IPS-15b (cell line): Measurements from ENCODE around the gene PIK3R1.

ENCODE experiments used
- H3K27me3 ChIP-seq: one replicate; pipeline ENCODE4 v1.6.1; 2013; ENCODE audit warnings: low read length; ENCODE audit not compliant: control insufficient read depth, insufficient read depth
- H3K36me3 ChIP-seq: one replicate; pipeline ENCODE4 v1.6.1; 2013; ENCODE audit warnings: low read length; ENCODE audit not compliant: control insufficient read depth, insufficient read depth
- H3K4me1 ChIP-seq: one replicate; pipeline ENCODE4 v1.6.1; 2013; ENCODE audit warnings: mild to moderate bottlenecking, low read length; ENCODE audit not compliant: control insufficient read depth, insufficient read depth
- H3K4me3 ChIP-seq: one replicate; pipeline ENCODE4 v1.5.1; 2013; ENCODE audit warnings: low read depth, low read length
- H3K9ac ChIP-seq: one replicate; pipeline ENCODE4 v1.6.1; 2013; ENCODE audit warnings: low read depth, mild to moderate bottlenecking, low read length
- H3K9me3 ChIP-seq: one replicate; pipeline ENCODE4 v1.6.1; 2013; ENCODE audit warnings: mild to moderate bottlenecking, low read length; ENCODE audit not compliant: control insufficient read depth, insufficient read depth

The PIK3R1 gene

GRCh38 chr5:68215208-68215897 lies at the start of gene PIK3R1:
Gene PIK3R1, plus strand, starts transcription at chr5:68215756. Its CDS starts 10,920 bp downstream, at chr5:68226676.
- Histone ChIP-seq H3K9ac (peak within 1 kb of the TSS; percentile 47), H3K36me3 (no peaks in the 10 kb centered on the region), H3K4me3 (peak within 1 kb of the TSS; percentile 67), H3K9me3 (peaks cover 7% of the 10 kb centered on the region), H3K27me3 (peaks cover 67% of the 10 kb centered on the region), H3K4me1 (peaks cover 5% of the 10 kb centered on the region)

DNA sequence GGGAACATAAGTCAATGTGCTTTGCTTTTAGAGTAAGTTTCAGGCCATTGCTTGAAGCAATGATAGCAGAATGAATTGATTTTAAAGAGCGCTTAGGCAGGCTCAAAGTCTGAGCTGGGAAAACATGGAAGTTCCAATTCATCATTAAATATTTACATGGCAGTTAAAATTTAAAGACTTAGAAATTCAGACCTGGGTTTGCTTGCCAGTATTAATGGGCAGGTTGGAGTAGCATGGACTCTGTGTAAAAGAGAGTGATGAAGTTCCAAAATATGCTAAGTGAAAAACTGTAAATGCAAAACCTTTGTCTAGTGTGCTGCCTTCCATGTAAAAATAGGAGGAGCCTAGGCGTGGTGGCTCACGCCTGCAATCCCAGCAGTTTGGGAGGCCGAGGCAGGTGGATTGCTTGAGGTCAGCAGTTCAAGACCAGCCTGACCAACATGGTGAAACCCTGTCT lies 48.3 kb upstream of the PIK3R1 start:
- Histone ChIP-seq H3K9me3 (no peaks in the 10 kb centered on the region), H3K4me1 (peaks cover 10% of the 10 kb centered on the region), H3K27me3 (no peaks in the 10 kb centered on the region), H3K36me3 (no peaks in the 10 kb centered on the region), H3K9ac (no peak overlapping the region), H3K4me3 (no peak overlapping the region)

DNA sequence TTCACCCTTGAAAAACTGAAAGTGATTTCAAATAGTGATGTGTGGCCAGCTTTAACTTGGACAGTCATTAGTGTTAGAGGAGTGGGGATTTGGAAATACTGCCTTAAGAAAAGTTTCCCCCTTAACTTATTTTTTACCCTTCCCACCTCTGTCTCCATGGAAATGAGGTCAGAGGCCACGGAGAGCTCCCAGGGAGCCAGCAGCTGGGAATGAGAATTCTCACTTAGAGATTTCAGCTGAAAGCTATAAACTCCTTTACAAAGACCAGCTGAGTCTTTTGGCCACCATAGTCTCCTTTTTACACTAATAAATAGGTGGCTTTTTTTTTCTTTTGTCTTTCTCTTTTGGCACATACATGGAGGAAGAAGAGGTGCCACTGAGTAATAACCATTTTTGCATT lies 45.7 kb upstream of the PIK3R1 start:
- no peaks in the 10 kb centered on the region for H3K9me3 ChIP-seq
- no peak overlapping the region for H3K9ac ChIP-seq
- H3K36me3 ChIP-seq = no peaks in the 10 kb centered on the region
- H3K4me3 ChIP-seq = no peak overlapping the region
- peaks cover 10% of the 10 kb centered on the region for H3K4me1 ChIP-seq
- no peaks in the 10 kb centered on the region for H3K27me3 ChIP-seq

- Histone ChIP-seq H3K4me3 (no peak overlapping the region), H3K36me3 (no peaks in the 10 kb centered on the region), H3K4me1 (peaks cover 10% of the 10 kb centered on the region), H3K9me3 (no peaks in the 10 kb centered on the region), H3K27me3 (no peaks in the 10 kb centered on the region), H3K9ac (no peak overlapping the region)
Observed at GRCh38 chr5:68170826-68171558, 44.6 kb upstream of the PIK3R1 start.

- Histone ChIP-seq H3K4me1 (peaks cover 10% of the 10 kb centered on the region), H3K9ac (no peak overlapping the region), H3K27me3 (no peaks in the 10 kb centered on the region), H3K9me3 (no peaks in the 10 kb centered on the region), H3K4me3 (no peak overlapping the region), H3K36me3 (no peaks in the 10 kb centered on the region)
Observed at GRCh38 chr5:68172314-68172713, 43.2 kb upstream of the PIK3R1 start.

- Histone ChIP-seq H3K4me3 (no peak overlapping the region), H3K4me1 (peaks cover 10% of the 10 kb centered on the region), H3K9ac (no peak overlapping the region), H3K9me3 (no peaks in the 10 kb centered on the region), H3K27me3 (no peaks in the 10 kb centered on the region), H3K36me3 (no peaks in the 10 kb centered on the region)
Observed at GRCh38 chr5:68173007-68173406, 42.5 kb upstream of the PIK3R1 start.

- H3K9ac ChIP-seq = no peak overlapping the region
- no peak overlapping the region for H3K4me3 ChIP-seq
- H3K4me1 ChIP-seq = peaks cover 2% of the 10 kb centered on the region
- no peaks in the 10 kb centered on the region for H3K36me3 ChIP-seq
- no peaks in the 10 kb centered on the region for H3K27me3 ChIP-seq
- no peaks in the 10 kb centered on the region for H3K9me3 ChIP-seq
Observed at GRCh38 chr5:68176253-68176652, 39.3 kb upstream of the PIK3R1 start.

GRCh38 chr5:68176802-68177479 lies 38.6 kb upstream of the PIK3R1 start:
- Histone ChIP-seq H3K9me3 (no peaks in the 10 kb centered on the region), H3K4me3 (no peak overlapping the region), H3K9ac (no peak overlapping the region), H3K36me3 (no peaks in the 10 kb centered on the region), H3K4me1 (no peaks in the 10 kb centered on the region), H3K27me3 (peaks cover 3% of the 10 kb centered on the region)

- Histone ChIP-seq H3K4me3 (no peak overlapping the region), H3K9me3 (no peaks in the 10 kb centered on the region), H3K9ac (no peak overlapping the region), H3K27me3 (peaks cover 3% of the 10 kb centered on the region), H3K36me3 (no peaks in the 10 kb centered on the region), H3K4me1 (no peaks in the 10 kb centered on the region)
Observed at GRCh38 chr5:68177676-68178075, 37.9 kb upstream of the PIK3R1 start.

DNA sequence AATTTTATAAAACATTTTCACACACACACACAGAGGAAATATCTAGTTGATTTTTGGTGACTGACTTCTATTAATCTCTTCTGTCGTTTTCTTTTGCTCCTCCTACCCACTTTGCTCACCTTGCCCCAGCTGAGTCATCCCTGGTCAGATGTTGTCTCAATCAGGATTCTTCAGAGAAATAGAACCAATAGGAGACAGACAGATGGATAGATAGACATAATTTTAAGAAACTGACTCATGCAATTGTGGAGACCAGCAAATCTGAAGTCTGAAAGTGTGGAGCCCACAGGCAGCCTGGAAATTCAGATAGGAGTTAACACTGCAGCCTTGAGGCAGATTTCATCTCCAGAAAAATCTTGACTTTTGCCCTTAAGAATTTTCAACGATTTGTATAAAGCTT lies 37.0 kb upstream of the PIK3R1 start:
- Histone ChIP-seq H3K4me1 (no peaks in the 10 kb centered on the region), H3K9me3 (no peaks in the 10 kb centered on the region), H3K27me3 (peaks cover 3% of the 10 kb centered on the region), H3K4me3 (no peak overlapping the region), H3K9ac (no peak overlapping the region), H3K36me3 (no peaks in the 10 kb centered on the region)

DNA sequence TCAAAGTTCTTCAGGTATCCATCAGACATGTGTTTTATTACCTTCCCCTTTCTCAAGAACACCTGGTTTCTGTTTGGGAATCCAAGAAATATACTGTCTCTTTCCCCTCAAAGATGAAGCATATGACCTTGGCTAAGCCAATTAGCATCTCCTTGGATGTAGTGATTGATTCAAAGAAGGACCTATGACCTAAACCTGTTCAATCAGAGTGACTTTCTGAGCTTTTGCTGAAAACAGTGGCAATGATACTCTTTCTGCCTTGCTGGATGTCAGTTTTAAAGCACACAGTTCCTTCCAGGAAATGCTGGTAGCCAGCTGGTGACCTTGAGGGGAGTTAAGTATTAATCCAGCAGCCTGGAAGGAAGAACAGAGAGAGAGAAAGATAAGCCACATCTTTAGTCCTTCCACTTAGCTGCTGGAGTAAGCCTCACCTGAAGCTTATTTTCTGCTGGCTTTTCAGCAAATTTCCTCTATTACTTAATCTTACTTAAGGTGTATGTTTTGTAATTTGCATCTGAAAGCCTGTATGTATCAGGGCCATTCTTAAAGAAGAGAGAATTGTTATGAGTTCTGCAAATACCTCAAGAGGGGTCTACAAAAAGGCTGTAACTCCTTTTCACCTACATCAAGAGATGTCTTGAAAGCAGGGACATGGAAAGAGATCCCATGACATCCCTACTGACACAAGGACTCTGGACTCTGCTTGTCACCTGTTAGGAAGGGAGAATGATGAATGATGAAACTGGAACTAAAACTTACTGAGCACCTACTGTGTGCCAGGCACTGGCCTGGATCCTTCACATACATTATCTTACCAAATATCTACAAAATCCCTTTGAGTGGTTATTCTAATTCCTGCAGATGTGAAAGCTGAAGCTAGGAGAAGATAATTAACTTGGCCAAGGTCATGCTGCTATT lies 35.2 kb upstream of the PIK3R1 start:
- H3K4me3 ChIP-seq = no peak overlapping the region
- peaks cover 3% of the 10 kb centered on the region for H3K27me3 ChIP-seq

More for the DNA sequence above, 35.2 kb upstream of the PIK3R1 start:
- Histone ChIP-seq H3K4me1 (no peaks in the 10 kb centered on the region), H3K9ac (no peak overlapping the region), H3K9me3 (no peaks in the 10 kb centered on the region), H3K36me3 (no peaks in the 10 kb centered on the region)
